ENCODE data around the gene TMEM167B. TPM values are rescaled to one million over a fixed set of nuclear protein-coding genes. Genes with fewer than 3 reads are reported as not detected.

The TMEM167B gene
- total and polyA plus RNA-seq, 2 of the 8 experiments (the other 6 are each of a cell fraction or from before 2014, with no cell fraction given), result 3.6 to 14.8 TPM

GRCh38 chr1:109078317-109078716 is 12.2 kb upstream of the TMEM167B start (continued):
- TF ChIP-seq RAD21 (IDR thresholded peaks at IDR 0.05 in 1 of 2, conservative IDR thresholded peaks at IDR 0.05 in 1 of 2; ENCODE audit: low read depth in 2 of 2, low read length in 2 of 2), result no peak
- TF ChIP-seq BACH1 (IDR thresholded peaks at IDR 0.05; ENCODE audit: low read length), result no peak

Data from H1 (cell line).